Ovary (tissue), 9 donors: ENCODE data around the gene DAW1. TPM values are rescaled to one million over a fixed set of nuclear protein-coding genes. Genes with fewer than 3 reads are reported as not detected.

Experiments
- DNase-seq, 5 donors: peaks; one replicate each; pipeline ENCODE4 v3.0.0-alpha.2; 2019 to 2020
- H3K27ac ChIP-seq, 2 donors: fragments of 200-600 bp; one replicate each; pipeline versions ENCODE4 v1.5.1 to v1.8.0; 2019 to 2022
- H3K27me3 ChIP-seq: fragments of 200-600 bp; one replicate; pipeline ENCODE4 v1.8.0; 2022
- H3K36me3 ChIP-seq: fragments of 200-600 bp; sonication (generic); one replicate; pipeline ENCODE4 v1.5.1; 2019
- H3K4me1 ChIP-seq: one replicate; pipeline ENCODE4 v1.8.1; 2013; ENCODE audit warnings: mild to moderate bottlenecking, moderate library complexity; ENCODE audit not compliant: insufficient read depth
- H3K4me3 ChIP-seq: fragments of 200-600 bp; sonication (generic); one replicate; pipeline ENCODE4 v1.5.1; 2017
- H3K9me3 ChIP-seq, 2 donors: fragments of 200-600 bp in 1 of 2; sonication (generic) in 1 of 2; one replicate each; pipeline versions ENCODE4 v1.5.1 to v1.8.1; 2013 to 2019; ENCODE audit warnings: mild to moderate bottlenecking in 1 of 2, moderate library complexity in 1 of 2
- CTCF ChIP-seq, 3 donors: fragments of 450-650 bp in 2 of 3; fragments of 200-600 bp in 1 of 3; IDR thresholded peaks; one replicate each; pipeline versions ENCODE4 v1.5.1 to v1.8.0; 2016 to 2022; ENCODE audit warnings: antibody characterized with exemption in 3 of 3, mild to moderate bottlenecking in 1 of 3
- EP300 ChIP-seq: sonication (generic); formaldehyde crosslinking; IDR thresholded peaks from one replicate; pipeline ENCODE4 v1.6.1; 2017; ENCODE audit warnings: antibody characterized with exemption
- POLR2A ChIP-seq: fragments of 450-650 bp; IDR thresholded peaks from one replicate; pipeline ENCODE4 v1.6.1; 2017; ENCODE audit warnings: antibody characterized with exemption, mild to moderate bottlenecking, moderate library complexity
- WGBS, 3 donors: extraction: QIAGEN DNeasy Blood & Tissue Kit in 1 of 3; methylation state at CpG; one replicate each; pipeline versions ENCODE4 v1.1.5 to v1.1.7; 2013 to 2017; 5-methylcytosine and 5-hydroxymethylcytosine counted together
- intact Hi-C, 4 donors: fragments of 100-400 bp; cut with DNase I; formaldehyde crosslinking; loops; one replicate each; pipeline versions ENCODE4 v1.11.0 to v1.15.1; 2022 to 2023
- polyA plus RNA-seq, 2 donors: library from polyadenylated mRNA; stranded (reverse); fragments of 200-250 nt in 1 of 2; fragments of 350-450 nt in 1 of 2; fragmentation: Illumina TruSeq in 1 of 2; extraction: RNeasy Lipid Tissue Mini Kit (QIAGEN cat#74804) in 1 of 2; gene quantifications; one replicate each; pipeline ENCODE4 v1.2.3, GENCODE V29; 2013 to 2014
- total RNA-seq, 7 donors: library from RNA; depleted of rRNA in 2 of 7; stranded (reverse); fragments of >200 nt in 2 of 7; fragmentation: NEBNext Ultra II Directional in 3 of 7; extraction: Animal tissue kit (Norgen Biotek cat#: 25700) in 3 of 7; gene quantifications; one replicate each; pipeline versions ENCODE4 v1.1.0 to v1.2.4, GENCODE V29; 2016 to 2023
- donor health status: DM: no; HTN: no; CAD: no; lungs with moderate emphysema.
- donor health status: DM: no; HTN: no; CAD: no.
- donor health status: Bipolar disorder and iron deficiency.
- donor health status: DM: yes; HTN: yes; CAD: no.
- donor health status: DM: no; HTN: no; CAD: no.
- donor health status: DM: yes; HTN: yes; CAD: no.

The DAW1 gene
- total and polyA plus RNA-seq, 9 donors: 0.11 to 4.6 (median 0.62) TPM; not detected in 2

DNA sequence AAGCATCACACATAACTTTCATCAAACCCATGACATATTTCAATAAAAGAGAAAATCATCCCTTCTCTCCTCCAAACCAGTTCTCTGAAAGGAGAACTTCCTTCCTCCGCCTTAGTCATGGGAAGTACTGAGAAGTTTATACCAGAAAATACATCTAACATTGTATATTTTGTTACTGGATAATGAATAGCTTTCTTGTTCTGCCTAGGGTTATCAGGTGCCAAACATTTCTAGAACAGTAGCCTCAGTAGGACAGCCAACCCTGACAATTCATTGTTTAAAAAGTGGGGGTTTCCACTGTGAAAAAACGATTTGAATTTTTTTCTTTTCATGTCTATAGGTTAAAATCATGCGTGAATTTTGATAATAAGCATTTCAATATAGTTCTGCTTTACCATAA, 16.0 kb upstream of the DAW1 start:
- Histone ChIP-seq H3K27ac (no peak overlapping the region), H3K9me3 (no peaks in the 10 kb centered on the region), H3K4me1 (no peaks in the 10 kb centered on the region), H3K4me3 (no peak overlapping the region), H3K27me3 (no peaks in the 10 kb centered on the region), H3K36me3 (no peaks in the 10 kb centered on the region)
- 59 to 68% (median 62%) methylated on average over 3 of the region's 3 CpGs for WGBS, 3 donors
- DNase-seq: no peak
- TF ChIP-seq POLR2A (no peak), CTCF (IDR thresholded peaks at IDR 0.05) (no peak), EP300 (no peak)
- intact Hi-C loops: no loop called here

- Histone ChIP-seq H3K27ac (no peak overlapping the region), H3K27me3 (no peaks in the 10 kb centered on the region), H3K4me1 (no peaks in the 10 kb centered on the region), H3K36me3 (no peaks in the 10 kb centered on the region), H3K4me3 (no peak overlapping the region), H3K9me3 (no peaks in the 10 kb centered on the region)
- TF ChIP-seq POLR2A (no peak), CTCF (IDR thresholded peaks at IDR 0.05) (no peak), EP300 (no peak)
- intact Hi-C loops: no loop called here
- no peak for DNase-seq
- 94 to 95% (median 94%) methylated on average over 2 of the region's 2 CpGs for WGBS, 3 donors
Observed at GRCh38 chr2:227856697-227857096, 14.7 kb upstream of the DAW1 start.

DNA sequence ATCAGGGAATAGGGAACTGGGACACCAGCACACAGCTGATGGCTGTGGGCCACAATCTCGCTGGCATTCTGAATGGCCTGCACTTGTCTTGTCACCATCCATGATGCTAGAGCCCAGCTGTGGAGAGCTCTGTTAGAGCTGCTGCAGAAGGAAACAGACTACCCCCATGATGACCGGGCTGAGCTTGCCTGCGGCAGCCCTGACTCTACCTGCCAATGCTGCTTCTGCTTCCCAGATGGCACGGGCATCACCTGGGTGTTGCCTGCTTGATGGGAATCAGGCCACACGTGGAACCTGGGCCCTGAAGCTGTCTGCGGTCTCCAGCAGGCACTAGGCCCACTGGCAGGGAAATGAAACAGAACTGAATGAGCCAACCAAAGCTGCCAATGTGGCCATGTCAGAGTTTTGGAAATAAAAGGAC, 11.2 kb upstream of the DAW1 start:
- no peak overlapping the region for H3K27ac ChIP-seq
- intact Hi-C loops: no loop called here
- H3K36me3 ChIP-seq: no peaks in the 10 kb centered on the region
- no peak for TF ChIP-seq CTCF (IDR thresholded peaks at IDR 0.05)
- TF ChIP-seq EP300: no peak
- TF ChIP-seq POLR2A: no peak
- no peaks in the 10 kb centered on the region for H3K27me3 ChIP-seq
- H3K9me3 ChIP-seq: no peaks in the 10 kb centered on the region
- H3K4me3 ChIP-seq: no peak overlapping the region
- H3K4me1 ChIP-seq: no peaks in the 10 kb centered on the region
- DNase-seq: no peak
- WGBS, 3 donors: 76 to 84% (median 78%) methylated on average over 6 of the region's 6 CpGs

DNA sequence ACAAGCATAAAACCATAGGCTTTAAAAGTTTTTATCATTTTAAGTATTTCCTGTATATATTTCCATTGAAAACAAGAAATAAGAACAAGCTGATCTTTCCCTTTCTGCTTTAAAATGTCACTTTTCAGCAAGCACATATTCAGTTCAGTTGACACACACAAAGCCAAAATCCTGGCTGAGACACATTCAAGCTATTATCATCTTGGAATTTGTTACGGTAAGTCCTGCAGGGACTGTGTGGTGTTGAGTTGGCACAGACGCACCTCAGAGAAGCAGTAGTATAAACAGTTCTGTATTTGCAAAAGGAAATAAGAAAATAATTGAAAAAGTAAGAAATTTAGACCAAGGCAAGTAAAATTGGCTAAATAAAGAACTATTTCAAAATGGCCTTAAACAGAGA, 10.4 kb upstream of the DAW1 start:
- H3K4me3 ChIP-seq: no peak overlapping the region
- H3K9me3 ChIP-seq: no peaks in the 10 kb centered on the region
- no peak for DNase-seq
- no peak overlapping the region for H3K27ac ChIP-seq
- no peaks in the 10 kb centered on the region for H3K36me3 ChIP-seq
- no peaks in the 10 kb centered on the region for H3K27me3 ChIP-seq
- 8 to 24% (median 13%) methylated on average over 2 of the region's 2 CpGs for WGBS, 3 donors
- no peaks in the 10 kb centered on the region for H3K4me1 ChIP-seq
- no peak for TF ChIP-seq CTCF (IDR thresholded peaks at IDR 0.05)
- no peak for TF ChIP-seq POLR2A
- TF ChIP-seq EP300: no peak
- intact Hi-C loops: no loop called here
